ENCODE measurements around the gene GDF11. TPM values are rescaled to one million over a fixed set of nuclear protein-coding genes. Genes with fewer than 3 reads are reported as not detected.
A peak's percentile ranks its signal among the peaks of the same experiment; 100 is the strongest.

GDF11 gene
- total RNA-seq, 1 donor from 2014 or later, result 0.26 TPM

DNA sequence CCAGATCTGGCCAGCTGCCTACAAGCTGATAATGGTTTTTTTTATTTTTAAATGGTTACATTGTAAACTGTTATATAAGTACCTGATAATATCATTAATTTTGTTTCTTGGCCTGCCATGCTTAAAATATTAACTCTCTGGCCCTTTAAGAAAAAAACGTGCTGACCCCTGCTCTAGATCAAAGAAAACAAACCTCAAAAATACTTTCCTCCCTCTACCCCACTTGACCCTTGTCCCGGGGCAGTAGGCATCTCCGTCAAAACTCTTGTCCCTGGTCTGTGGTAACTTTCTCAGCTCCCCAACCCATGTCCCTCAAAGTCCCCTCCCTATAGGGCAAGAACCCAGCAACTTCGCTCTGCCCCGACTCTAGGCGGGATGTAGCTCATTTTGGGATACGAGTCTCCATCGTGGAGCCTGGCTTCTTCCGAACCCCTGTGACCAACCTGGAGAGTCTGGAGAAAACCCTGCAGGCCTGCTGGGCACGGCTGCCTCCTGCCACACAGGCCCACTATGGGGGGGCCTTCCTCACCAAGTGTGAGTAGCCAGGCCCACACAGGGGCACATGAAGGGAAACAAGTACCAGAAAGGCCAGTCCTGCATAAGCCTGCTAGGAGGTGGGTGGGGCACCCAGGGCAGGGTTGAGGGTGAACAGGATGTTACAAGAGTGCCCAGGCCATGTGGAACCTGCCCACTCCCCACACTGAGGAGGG lies 19.3 kb upstream of the GDF11 start:
- H3K27me3 ChIP-seq (ENCODE audit: control insufficient read depth, insufficient read depth, low read length), result no peaks in the 10 kb centered on the region
- DNase-seq (ENCODE audit: low read depth) (no peak), FAIRE-seq (no peak)
- no peak overlapping the region for H3K4me3 ChIP-seq (ENCODE audit: low read depth, low read length)
- TF ChIP-seq, protein P1, sequence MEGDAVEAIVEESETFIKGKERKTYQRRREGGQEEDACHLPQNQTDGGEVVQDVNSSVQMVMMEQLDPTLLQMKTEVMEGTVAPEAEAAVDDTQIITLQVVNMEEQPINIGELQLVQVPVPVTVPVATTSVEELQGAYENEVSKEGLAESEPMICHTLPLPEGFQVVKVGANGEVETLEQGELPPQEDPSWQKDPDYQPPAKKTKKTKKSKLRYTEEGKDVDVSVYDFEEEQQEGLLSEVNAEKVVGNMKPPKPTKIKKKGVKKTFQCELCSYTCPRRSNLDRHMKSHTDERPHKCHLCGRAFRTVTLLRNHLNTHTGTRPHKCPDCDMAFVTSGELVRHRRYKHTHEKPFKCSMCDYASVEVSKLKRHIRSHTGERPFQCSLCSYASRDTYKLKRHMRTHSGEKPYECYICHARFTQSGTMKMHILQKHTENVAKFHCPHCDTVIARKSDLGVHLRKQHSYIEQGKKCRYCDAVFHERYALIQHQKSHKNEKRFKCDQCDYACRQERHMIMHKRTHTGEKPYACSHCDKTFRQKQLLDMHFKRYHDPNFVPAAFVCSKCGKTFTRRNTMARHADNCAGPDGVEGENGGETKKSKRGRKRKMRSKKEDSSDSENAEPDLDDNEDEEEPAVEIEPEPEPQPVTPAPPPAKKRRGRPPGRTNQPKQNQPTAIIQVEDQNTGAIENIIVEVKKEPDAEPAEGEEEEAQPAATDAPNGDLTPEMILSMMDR (IDR thresholded peaks at IDR 0.05; ENCODE audit: insufficient read depth, low read length, severe bottlenecking), result no peak
- H3K36me3 ChIP-seq (ENCODE audit: control insufficient read depth, insufficient read depth, low read length), result peaks cover 26% of the 10 kb centered on the region

DNA sequence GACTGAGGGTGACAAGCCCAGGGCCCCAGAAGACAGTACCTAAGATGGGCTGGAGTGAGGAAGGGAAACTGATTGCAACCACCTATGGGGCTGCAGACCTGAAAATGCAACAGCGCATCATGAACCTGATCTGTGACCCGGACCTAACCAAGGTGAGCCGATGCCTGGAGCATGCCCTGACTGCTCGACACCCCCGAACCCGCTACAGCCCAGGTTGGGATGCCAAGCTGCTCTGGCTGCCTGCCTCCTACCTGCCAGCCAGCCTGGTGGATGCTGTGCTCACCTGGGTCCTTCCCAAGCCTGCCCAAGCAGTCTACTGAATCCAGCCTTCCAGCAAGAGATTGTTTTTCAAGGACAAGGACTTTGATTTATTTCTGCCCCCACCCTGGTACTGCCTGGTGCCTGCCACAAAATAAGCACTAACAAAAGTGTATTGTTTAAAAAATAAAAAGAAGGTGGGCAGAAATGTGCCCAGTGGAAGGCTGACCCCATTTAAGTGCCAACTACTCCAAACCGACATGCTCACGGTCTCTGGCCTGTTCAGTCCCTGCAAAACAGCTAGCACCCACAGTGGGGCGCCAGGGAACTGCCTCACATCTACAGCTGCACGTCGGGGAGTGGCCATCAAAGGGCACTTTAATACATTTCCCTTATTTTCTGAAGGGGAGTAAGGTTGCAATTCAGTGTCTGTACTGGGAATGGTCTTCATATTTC lies 18.5 kb upstream of the GDF11 start:
- Histone ChIP-seq H3K4me3 (ENCODE audit: low read depth, low read length) (no peak overlapping the region), H3K27me3 (ENCODE audit: control insufficient read depth, insufficient read depth, low read length) (no peaks in the 10 kb centered on the region), H3K36me3 (ENCODE audit: control insufficient read depth, insufficient read depth, low read length) (peaks cover 26% of the 10 kb centered on the region)
- TF ChIP-seq, protein P1 (IDR thresholded peaks at IDR 0.05; ENCODE audit: insufficient read depth, low read length, severe bottlenecking), result peak; percentile 75
- DNase-seq (ENCODE audit: low read depth) (peak; percentile 54), FAIRE-seq (no peak)

DNA sequence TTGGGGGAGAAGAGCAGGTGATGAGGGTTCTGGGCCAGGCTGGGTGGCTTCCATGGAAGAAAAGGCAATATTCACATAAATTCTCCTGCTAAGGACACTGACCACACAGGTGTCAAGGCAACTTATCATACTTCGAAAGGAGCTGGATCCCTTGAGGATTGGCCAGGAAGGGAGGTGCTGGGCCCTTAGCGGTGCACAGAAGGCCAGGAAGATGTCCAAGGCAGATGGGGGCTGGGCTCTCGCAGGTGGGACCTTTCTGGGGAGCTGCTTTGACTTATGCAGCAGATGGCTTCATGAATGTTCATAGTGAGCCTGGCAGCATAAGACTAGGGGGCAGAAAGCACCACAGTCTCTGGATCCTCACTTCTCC lies 18.0 kb upstream of the GDF11 start:
- TF ChIP-seq, protein P1 (IDR thresholded peaks at IDR 0.05; ENCODE audit: insufficient read depth, low read length, severe bottlenecking), result no peak
- Histone ChIP-seq H3K4me3 (ENCODE audit: low read depth, low read length) (no peak overlapping the region), H3K36me3 (ENCODE audit: control insufficient read depth, insufficient read depth, low read length) (peaks cover 26% of the 10 kb centered on the region), H3K27me3 (ENCODE audit: control insufficient read depth, insufficient read depth, low read length) (no peaks in the 10 kb centered on the region)
- DNase-seq (ENCODE audit: low read depth) (no peak), FAIRE-seq (no peak)

DNA sequence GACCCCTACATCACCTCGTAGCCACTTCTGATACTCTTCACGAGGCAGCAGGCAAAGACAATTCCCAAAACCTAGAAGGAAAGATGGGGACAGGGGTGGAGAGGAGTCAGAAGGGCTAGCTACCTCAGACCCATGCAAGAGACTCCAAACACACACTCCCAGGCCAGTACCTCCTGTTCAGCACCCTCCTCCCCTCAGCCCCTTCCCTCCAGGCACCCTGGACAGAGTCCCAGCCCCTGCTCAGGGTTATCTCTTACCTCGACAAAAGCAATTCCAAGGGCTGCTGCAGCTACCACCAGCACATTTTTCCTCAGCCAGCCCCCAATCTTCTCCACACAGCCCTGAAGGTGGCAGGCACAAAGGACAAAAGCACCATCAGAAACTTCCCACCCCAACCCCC lies 17.4 kb upstream of the GDF11 start:
- TF ChIP-seq, protein P1 (IDR thresholded peaks at IDR 0.05; ENCODE audit: insufficient read depth, low read length, severe bottlenecking), result no peak
- Histone ChIP-seq H3K27me3 (ENCODE audit: control insufficient read depth, insufficient read depth, low read length) (no peaks in the 10 kb centered on the region), H3K4me3 (ENCODE audit: low read depth, low read length) (no peak overlapping the region), H3K36me3 (ENCODE audit: control insufficient read depth, insufficient read depth, low read length) (peaks cover 26% of the 10 kb centered on the region)
- FAIRE-seq (no peak), DNase-seq (ENCODE audit: low read depth) (no peak)

DNA sequence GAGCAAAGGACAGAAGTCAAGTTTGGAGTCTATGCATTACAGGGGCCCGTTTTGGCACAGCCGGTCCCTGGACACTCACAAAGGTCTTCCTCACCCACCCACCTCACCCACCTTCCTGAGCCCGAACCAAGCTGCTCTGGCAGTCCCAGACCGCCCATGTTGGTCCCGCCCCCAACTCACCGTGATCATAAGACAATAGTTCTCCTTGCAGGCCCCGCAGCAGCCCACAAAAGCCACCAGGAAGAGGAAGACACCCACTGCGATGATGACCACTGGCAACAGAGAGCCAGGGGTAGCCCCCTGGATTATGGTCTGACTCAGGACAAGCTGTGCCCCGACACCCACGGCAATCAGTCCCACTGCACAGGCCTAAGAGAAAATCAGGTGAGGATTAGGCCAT lies 16.0 kb upstream of the GDF11 start:
- TF ChIP-seq, protein P1 (IDR thresholded peaks at IDR 0.05; ENCODE audit: insufficient read depth, low read length, severe bottlenecking), result no peak
- H3K27me3 ChIP-seq (ENCODE audit: control insufficient read depth, insufficient read depth, low read length), result no peaks in the 10 kb centered on the region
- H3K36me3 ChIP-seq (ENCODE audit: control insufficient read depth, insufficient read depth, low read length), result peaks cover 26% of the 10 kb centered on the region
- DNase-seq (ENCODE audit: low read depth) (no peak), FAIRE-seq (no peak)
- H3K4me3 ChIP-seq (ENCODE audit: low read depth, low read length), result peak overlapping the region; percentile 85

Measured in bronchial epithelial cell (primary cell).